ENCODE data around the gene ZNF701.
"Not testable (repeated sequence)": the region's sequence is repeated elsewhere in the genome, so short reads cannot be mapped to it uniquely, and the experiment has no call there.

The ZNF701 gene

DNA sequence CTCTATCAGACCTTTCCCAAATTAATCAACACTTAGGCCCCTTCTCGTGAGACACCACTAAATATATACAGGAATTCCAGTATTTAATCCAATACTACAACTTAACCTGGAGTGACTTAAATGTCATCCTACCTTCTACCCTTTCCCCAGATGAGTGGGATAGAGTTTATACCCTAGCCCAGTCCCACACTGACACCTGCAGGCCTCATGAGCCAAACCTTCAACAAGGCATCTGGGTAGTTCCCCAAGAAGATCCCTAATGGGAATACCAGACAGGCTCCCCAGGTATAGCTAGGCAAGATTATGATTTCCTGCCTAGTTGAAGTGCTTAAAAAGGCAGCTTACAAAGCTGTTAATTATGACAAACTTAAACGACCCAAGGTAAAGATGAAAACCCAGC, 52.2 kb downstream of the ZNF701 start:
- in situ Hi-C loops (cut with MboI; ENCODE audit: low pct_unique_long_range_greater_than_20kb, low sequenced_read_pairs) = no loop called here
- DNase-seq = no peak

DNA sequence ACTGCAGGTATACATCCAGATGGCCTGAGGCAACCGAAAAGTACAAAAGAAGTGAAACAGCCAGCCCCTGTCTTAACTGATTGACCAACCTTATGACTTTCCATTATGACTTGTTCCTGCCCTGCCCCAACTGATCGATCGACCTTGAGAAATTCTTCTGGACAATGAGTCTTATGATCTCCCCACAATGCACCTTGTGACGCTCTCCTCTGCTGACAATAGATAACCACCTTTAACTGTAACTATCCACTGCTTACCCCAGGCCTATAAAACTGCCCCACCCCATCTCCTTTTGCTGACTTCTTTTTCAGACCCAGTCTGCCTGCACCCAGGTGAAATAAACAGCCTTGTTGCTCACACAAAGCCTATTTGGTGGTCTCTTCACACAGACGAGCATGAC, 56.8 kb downstream of the ZNF701 start:
- in situ Hi-C loops (cut with MboI; ENCODE audit: low pct_unique_long_range_greater_than_20kb, low sequenced_read_pairs) = no loop called here
- DNase-seq = no peak

GRCh38 chr19:52627441-52627840, 57.4 kb downstream of the ZNF701 start:
- DNase-seq; in situ Hi-C loops (cut with MboI; ENCODE audit: low pct_unique_long_range_greater_than_20kb, low sequenced_read_pairs): not testable (repeated sequence)

- no peak for DNase-seq
- in situ Hi-C loops (cut with MboI; ENCODE audit: low pct_unique_long_range_greater_than_20kb, low sequenced_read_pairs) = no loop called here
Observed at GRCh38 chr19:52635786-52636570, 65.9 kb downstream of the ZNF701 start.

All from KBM-7 (cell line).